Liver (tissue), 3 donors: Measurements from ENCODE around the gene CDHR2.

Experiments
- EGR1 ChIP-seq, 2 donors: IDR thresholded peaks; 2 replicates each; pipeline ENCODE4 v1.6.1; 2016 to 2018; ENCODE audit warnings: antibody characterized with exemption in 2 of 2, low read depth in 2 of 2
- GABPA ChIP-seq, 2 donors: IDR thresholded peaks in 1 of 2; conservative IDR thresholded peaks in 1 of 2; 2 replicates each; pipeline ENCODE4 v1.6.1; 2016; ENCODE audit warnings: antibody characterized with exemption in 2 of 2, mild to moderate bottlenecking in 1 of 2, moderate library complexity in 1 of 2
- JUND ChIP-seq, 2 donors: IDR thresholded peaks; 2 replicates each; pipeline ENCODE4 v1.6.1; 2016; ENCODE audit warnings: antibody characterized with exemption in 2 of 2
- NR2F2 ChIP-seq: IDR thresholded peaks from 2 replicates; pipeline ENCODE4 v1.6.1; 2016; ENCODE audit warnings: antibody characterized with exemption
- RAD21 ChIP-seq, 2 donors: IDR thresholded peaks; 2 replicates each; pipeline ENCODE4 v1.6.1; 2016; ENCODE audit warnings: antibody characterized with exemption in 2 of 2, mild to moderate bottlenecking in 2 of 2
- RXRA ChIP-seq, 2 donors: IDR thresholded peaks; 2 replicates each; pipeline ENCODE4 v1.6.1; 2017 to 2018; ENCODE audit warnings: antibody characterized with exemption in 2 of 2, mild to moderate bottlenecking in 1 of 2
- SP1 ChIP-seq: IDR thresholded peaks from 2 replicates; pipeline ENCODE4 v1.6.1; 2018; ENCODE audit warnings: antibody characterized with exemption, mild to moderate bottlenecking
- TAF1 ChIP-seq: conservative IDR thresholded peaks from 2 replicates; pipeline ENCODE4 v1.6.1; 2016; ENCODE audit warnings: antibody characterized with exemption, mild to moderate bottlenecking
- YY1 ChIP-seq: IDR thresholded peaks from 2 replicates; pipeline ENCODE4 v1.6.1; 2016; ENCODE audit warnings: antibody characterized with exemption, mild to moderate bottlenecking
- TF ChIP-seq, protein P1 (sequence below): fragments of 150-350 bp; IDR thresholded peaks from 2 replicates; pipeline ENCODE4 v1.5.1; 2017; ENCODE audit warnings: improper control_type of control experiment, low read depth, low read length; ENCODE audit not compliant: missing input control
- TF ChIP-seq, protein P2 (sequence below): IDR thresholded peaks from 2 replicates; pipeline ENCODE4 v1.6.1; 2016; ENCODE audit warnings: antibody characterized with exemption
- TF ChIP-seq, protein P3 (sequence below): IDR thresholded peaks from 2 replicates; pipeline ENCODE4 v1.6.1; 2016; ENCODE audit warnings: antibody characterized with exemption
- TF ChIP-seq, protein P4 (sequence below): IDR thresholded peaks from 2 replicates; pipeline ENCODE4 v1.6.1; 2016; ENCODE audit warnings: antibody characterized with exemption, mild to moderate bottlenecking
- TF ChIP-seq, protein P5 (sequence below): IDR thresholded peaks from 2 replicates; pipeline ENCODE4 v1.6.1; 2016; ENCODE audit warnings: antibody characterized with exemption
- donor health status: healthy.
- donor health status: healthy.

DNA sequence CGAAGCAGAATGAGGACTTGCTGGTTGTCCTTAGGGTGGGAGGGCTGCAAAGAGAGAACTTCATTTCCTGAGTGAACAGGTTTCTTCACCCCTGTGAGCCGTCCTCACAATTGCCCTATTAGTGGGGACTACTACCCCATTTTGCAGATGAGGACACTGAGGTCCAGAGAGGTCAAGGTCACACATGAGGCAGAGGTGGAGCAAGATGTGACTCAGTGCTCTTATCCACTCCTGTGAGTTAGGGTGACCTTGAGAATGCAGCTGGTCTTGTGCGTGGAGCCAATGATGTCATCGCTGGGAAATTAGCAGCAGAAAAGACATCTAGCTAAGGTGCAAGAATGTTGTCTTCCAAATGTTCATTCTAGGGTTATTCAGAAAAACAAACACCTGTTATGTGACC is 33.9 kb downstream of the CDHR2 start:
- TF ChIP-seq YY1 (no peak), GABPA (IDR thresholded peaks at IDR 0.05 in 1 of 2, conservative IDR thresholded peaks at IDR 0.05 in 1 of 2) (no peak), RAD21 (IDR thresholded peaks at IDR 0.05) (no peak), RXRA (IDR thresholded peaks at IDR 0.05) (no peak), TAF1 (no peak), EGR1 (IDR thresholded peaks at IDR 0.05; ENCODE audit: low read depth in 2 of 2) (no peak), JUND (IDR thresholded peaks at IDR 0.05) (no peak), NR2F2 (no peak), SP1 (no peak)
- TF ChIP-seq, protein P1, sequence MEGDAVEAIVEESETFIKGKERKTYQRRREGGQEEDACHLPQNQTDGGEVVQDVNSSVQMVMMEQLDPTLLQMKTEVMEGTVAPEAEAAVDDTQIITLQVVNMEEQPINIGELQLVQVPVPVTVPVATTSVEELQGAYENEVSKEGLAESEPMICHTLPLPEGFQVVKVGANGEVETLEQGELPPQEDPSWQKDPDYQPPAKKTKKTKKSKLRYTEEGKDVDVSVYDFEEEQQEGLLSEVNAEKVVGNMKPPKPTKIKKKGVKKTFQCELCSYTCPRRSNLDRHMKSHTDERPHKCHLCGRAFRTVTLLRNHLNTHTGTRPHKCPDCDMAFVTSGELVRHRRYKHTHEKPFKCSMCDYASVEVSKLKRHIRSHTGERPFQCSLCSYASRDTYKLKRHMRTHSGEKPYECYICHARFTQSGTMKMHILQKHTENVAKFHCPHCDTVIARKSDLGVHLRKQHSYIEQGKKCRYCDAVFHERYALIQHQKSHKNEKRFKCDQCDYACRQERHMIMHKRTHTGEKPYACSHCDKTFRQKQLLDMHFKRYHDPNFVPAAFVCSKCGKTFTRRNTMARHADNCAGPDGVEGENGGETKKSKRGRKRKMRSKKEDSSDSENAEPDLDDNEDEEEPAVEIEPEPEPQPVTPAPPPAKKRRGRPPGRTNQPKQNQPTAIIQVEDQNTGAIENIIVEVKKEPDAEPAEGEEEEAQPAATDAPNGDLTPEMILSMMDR = no peak
- TF ChIP-seq, protein P2, sequence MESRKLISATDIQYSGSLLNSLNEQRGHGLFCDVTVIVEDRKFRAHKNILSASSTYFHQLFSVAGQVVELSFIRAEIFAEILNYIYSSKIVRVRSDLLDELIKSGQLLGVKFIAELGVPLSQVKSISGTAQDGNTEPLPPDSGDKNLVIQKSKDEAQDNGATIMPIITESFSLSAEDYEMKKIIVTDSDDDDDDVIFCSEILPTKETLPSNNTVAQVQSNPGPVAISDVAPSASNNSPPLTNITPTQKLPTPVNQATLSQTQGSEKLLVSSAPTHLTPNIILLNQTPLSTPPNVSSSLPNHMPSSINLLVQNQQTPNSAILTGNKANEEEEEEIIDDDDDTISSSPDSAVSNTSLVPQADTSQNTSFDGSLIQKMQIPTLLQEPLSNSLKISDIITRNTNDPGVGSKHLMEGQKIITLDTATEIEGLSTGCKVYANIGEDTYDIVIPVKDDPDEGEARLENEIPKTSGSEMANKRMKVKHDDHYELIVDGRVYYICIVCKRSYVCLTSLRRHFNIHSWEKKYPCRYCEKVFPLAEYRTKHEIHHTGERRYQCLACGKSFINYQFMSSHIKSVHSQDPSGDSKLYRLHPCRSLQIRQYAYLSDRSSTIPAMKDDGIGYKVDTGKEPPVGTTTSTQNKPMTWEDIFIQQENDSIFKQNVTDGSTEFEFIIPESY = no peak
- TF ChIP-seq, protein P3, sequence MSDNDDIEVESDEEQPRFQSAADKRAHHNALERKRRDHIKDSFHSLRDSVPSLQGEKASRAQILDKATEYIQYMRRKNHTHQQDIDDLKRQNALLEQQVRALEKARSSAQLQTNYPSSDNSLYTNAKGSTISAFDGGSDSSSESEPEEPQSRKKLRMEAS = no peak
- TF ChIP-seq, protein P4, sequence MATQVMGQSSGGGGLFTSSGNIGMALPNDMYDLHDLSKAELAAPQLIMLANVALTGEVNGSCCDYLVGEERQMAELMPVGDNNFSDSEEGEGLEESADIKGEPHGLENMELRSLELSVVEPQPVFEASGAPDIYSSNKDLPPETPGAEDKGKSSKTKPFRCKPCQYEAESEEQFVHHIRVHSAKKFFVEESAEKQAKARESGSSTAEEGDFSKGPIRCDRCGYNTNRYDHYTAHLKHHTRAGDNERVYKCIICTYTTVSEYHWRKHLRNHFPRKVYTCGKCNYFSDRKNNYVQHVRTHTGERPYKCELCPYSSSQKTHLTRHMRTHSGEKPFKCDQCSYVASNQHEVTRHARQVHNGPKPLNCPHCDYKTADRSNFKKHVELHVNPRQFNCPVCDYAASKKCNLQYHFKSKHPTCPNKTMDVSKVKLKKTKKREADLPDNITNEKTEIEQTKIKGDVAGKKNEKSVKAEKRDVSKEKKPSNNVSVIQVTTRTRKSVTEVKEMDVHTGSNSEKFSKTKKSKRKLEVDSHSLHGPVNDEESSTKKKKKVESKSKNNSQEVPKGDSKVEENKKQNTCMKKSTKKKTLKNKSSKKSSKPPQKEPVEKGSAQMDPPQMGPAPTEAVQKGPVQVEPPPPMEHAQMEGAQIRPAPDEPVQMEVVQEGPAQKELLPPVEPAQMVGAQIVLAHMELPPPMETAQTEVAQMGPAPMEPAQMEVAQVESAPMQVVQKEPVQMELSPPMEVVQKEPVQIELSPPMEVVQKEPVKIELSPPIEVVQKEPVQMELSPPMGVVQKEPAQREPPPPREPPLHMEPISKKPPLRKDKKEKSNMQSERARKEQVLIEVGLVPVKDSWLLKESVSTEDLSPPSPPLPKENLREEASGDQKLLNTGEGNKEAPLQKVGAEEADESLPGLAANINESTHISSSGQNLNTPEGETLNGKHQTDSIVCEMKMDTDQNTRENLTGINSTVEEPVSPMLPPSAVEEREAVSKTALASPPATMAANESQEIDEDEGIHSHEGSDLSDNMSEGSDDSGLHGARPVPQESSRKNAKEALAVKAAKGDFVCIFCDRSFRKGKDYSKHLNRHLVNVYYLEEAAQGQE = no peak
- TF ChIP-seq, protein P5, sequence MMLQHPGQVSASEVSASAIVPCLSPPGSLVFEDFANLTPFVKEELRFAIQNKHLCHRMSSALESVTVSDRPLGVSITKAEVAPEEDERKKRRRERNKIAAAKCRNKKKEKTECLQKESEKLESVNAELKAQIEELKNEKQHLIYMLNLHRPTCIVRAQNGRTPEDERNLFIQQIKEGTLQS = no peak
